ENCODE results near the gene IRS2.

Gene IRS2

GRCh38 chr13:109804654-109805053 is 18.3 kb upstream of the IRS2 start:
- DNase-seq = no peak

DNA sequence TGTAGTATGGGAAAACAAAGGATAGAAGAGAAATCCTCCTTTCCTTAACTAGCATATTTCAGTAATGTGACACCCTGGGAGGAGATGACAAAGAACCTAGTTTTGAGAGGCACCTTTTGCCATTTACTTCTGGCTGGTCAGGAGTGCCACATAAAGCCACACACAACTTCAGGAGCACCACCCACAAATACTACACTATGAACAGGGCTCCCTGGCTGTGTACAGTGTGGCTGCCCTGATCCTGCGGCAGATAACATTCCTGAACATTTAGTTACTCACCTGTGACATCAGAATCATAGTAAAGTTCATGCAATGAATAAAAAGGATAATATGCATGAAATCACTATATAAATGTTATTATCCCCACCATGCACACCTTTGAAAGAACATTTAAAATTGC is 17.4 kb upstream of the IRS2 start:
- no peak for DNase-seq

DNA sequence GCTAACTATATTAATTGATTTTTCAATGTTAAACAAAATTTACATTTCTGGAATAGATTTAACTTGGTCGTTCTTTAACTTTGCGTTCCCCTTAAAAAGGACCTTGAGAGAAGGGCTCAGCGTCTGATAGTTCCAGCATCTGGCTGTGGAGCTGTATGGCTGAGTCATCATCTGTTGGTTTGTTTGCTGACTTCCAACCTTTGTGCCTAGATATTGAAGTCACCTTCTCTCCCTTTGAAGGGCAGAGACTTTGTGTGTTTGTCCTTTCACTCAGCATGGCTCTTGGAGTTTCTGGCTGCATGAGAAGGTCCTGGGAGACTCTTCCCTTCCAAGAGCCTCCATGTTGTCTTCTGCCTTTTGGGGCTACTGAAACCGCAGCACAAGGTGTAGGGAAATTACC is 16.6 kb upstream of the IRS2 start:
- DNase-seq = no peak

- no peak for DNase-seq
Measured at GRCh38 chr13:109795011-109795410, 8.6 kb upstream of the IRS2 start.

- no peak for DNase-seq
Measured at GRCh38 chr13:109794095-109794494, 7.7 kb upstream of the IRS2 start.

GRCh38 chr13:109792416-109793059 is 6.2 kb upstream of the IRS2 start:
- no peak for DNase-seq

GRCh38 chr13:109790942-109791605 is 4.7 kb upstream of the IRS2 start:
- DNase-seq = peak; percentile 43 to 54

DNA sequence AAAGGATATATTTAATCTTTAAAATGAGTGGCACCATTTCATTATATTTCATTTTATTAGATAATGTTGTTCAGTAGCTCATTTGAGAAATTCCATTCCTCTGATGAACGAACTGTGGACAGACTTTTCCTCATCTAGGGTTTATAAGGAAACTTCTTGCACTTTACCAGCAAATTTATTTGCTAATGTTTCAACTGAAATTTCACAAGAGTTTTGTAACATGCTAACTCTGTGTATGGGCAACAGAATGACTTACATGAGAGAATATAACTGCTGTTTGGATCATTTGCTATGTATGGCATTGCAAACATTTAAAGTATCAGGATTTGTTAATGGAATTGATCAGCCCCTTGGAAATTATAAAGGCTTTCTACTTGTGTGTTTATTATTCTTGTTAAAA is 3.7 kb upstream of the IRS2 start:
- DNase-seq = no peak

- no peak for DNase-seq
Measured at GRCh38 chr13:109789262-109789661, 2.9 kb upstream of the IRS2 start.

- no peak for DNase-seq
Measured at GRCh38 chr13:109788372-109789111, 2.2 kb upstream of the IRS2 start.

DNA sequence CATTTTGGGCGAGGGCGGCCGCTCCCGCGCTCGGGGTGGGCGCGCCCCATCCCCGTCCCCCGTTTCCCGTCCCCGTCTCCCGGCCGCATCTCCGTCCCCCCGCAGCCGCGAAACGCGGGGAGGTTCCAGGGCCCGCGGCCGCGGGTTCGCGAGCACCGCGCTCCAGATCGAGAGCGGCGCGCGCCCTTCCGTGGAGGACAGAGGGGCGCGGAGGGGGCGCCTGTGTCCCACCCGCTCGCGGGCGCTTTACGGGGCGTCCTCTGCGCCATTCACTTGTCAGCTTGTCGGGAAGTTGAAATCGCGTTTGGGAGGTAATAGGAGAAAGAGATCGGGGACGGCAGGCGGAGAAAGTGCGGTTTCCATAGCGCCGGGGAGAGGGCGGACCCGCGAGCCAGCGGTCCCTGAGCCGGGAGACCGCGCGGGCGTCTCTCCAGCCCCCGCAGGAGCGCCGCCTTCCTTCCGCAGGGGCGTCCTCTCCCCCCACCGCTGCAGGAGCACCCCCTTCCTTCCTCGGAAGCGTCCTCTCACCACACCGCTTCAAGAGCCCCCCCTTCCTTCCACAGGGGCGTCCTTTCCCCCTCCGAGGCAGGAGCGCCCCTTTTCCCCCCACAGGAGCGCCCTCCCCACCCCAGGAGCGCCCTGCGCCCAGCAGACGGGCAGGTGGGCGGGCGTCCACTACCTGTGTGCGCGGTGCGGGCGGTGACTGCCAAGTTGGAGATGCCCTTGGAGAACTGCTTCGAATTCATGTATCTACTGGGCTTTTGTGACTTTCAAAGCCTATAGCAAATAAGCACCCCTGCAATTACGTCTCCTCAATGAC is 962 bp upstream of the IRS2 start:
- peak in 1 of 2 donors; percentile 21 for DNase-seq

- DNase-seq = no peak
Measured at GRCh38 chr13:109785892-109786450, 412 bp downstream of the IRS2 start.

DNA sequence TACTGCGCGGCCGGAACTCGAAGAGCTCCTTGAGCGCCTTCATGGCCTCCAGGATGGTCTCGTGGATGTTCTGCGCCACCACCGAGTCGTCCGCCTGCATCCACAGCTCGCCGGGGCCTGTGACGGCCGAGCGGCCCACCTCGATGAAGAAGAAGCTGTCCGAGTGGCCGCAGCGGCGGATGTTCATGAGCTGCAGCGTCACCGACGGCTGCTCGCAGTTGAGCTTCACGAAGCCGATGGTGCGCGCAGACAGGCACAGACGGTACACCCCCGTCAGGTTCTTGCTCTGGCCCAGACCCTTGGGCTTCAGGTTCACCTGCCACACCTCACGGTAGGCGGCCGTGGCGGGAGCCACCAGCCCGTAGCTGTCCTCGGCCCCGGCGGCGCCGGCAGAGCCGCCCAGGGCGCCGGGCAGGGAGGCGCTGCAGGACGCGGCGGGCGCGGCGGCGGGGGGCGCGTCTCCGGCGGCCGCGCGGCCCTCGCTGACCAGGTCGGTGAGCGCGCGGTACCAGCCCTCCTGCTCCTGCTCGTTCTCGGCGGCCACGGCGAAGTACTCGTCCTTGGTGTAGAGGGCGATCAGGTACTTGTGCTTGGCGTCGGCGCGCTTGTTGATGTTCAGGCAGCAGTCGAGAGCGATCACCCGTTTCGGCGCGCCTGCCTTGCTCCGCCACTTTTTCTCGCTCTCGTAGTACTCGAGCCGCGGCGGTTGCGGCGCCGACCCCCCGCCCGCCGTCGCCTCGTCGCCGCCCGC is 1.1 kb downstream of the IRS2 start:
- peak; percentile 36 to 63 for DNase-seq

DNA sequence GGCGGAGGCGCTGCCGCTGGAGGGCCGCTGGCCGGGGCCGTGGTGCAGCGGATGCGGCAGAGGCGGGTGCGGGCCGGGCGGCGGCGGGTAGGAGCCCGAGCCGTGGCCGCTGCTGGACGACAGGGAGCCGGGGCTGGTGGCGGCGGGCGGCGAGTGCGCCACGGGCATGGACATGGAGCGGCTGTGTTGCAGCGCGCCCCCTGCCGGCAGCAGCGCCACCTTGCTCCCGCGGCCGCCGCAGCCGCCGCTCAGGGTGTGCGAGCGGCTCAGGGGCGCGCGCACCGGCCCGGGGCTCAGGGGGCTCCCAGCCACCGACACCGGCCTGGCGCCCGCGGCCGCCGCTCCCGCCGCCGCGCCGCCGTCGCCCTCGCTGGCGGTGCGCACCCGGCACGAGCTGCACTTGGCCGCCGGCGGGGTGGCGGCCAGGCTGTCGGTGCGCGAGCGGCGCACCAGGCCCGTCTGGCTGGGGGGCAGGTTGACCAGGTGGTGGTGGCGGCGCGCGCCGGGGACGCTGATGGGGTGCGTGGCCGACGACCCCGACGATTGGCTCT is 1.7 kb downstream of the IRS2 start:
- peak; percentile 70 to 72 for DNase-seq

- no peak for DNase-seq
Measured at GRCh38 chr13:109783815-109784589, 2.4 kb downstream of the IRS2 start.

DNA sequence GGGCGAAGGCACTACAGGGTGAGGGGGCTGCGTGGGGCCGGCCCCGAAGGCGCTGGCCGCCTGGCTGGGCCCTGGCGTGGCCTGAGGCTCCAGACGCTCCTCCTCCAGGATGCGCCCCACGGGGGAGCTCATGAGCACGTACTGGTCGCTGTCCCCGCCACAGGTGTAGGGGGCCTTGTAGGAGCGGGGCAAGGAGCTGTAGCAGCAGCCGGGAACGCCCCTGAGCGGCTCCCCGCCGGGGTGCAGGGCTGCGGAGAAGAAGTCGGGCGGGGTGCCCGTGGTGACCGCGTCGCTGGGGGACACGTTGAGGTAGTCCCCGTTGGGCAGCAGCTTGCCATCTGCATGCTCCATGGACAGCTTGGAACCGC is 3.0 kb downstream of the IRS2 start:
- DNase-seq = no peak

DNA sequence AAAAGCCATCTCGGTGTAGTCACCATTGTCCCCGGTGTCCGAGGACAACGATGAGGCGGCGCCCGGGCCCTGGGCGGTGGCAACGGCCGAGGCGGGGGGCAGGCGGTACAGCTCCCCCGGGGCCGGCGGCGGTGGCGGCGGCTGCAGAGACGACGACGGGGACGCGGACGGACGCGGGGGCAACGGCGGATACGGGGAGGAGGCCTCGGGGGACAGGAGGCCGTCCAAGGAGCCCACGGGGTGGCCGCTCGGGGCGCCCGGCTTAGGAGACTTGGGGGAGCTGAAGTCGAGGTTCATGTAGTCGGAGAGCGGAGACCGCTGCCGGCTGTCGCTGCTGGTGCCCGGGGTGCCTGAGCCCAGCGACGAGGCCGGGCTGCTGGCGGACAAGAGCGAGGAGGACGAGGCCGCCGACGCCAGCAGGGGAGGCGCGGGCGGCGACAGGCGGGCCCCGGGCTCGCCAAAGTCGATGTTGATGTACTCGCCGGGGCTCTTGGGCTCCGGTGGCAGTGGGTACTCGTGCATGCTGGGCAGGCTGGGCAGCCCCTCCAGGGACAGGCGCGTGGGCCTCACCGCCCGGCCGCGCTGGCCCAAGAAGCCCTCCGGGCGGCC is 3.5 kb downstream of the IRS2 start:
- no peak for DNase-seq

- no peak for DNase-seq
Measured at GRCh38 chr13:109782066-109782822, 4.1 kb downstream of the IRS2 start.

- no peak for DNase-seq
Measured at GRCh38 chr13:109781384-109782065, 4.9 kb downstream of the IRS2 start.

All from CD4-positive, alpha-beta T cell treated with Interleukin-1 beta for 1 hour (primary cell).